HTR-8/SVneo (cell line): Measurements from ENCODE around the gene WASF3.
"Not testable (repeated sequence)": the region's sequence is repeated elsewhere in the genome, so short reads cannot be mapped to it uniquely, and the experiment has no call there.

Source experiments
- DNase-seq: peaks from one replicate; pipeline ENCODE4 v3.0.0; 2011; ENCODE audit warnings: low spot score, mixed read lengths; ENCODE audit not compliant: insufficient read length
- FAIRE-seq: peaks from 2 replicates; lab custom pipeline; 2011; peaks lifted over from hg19 to GRCh38; lab: Jason Lieb, UNC

Gene WASF3

DNA sequence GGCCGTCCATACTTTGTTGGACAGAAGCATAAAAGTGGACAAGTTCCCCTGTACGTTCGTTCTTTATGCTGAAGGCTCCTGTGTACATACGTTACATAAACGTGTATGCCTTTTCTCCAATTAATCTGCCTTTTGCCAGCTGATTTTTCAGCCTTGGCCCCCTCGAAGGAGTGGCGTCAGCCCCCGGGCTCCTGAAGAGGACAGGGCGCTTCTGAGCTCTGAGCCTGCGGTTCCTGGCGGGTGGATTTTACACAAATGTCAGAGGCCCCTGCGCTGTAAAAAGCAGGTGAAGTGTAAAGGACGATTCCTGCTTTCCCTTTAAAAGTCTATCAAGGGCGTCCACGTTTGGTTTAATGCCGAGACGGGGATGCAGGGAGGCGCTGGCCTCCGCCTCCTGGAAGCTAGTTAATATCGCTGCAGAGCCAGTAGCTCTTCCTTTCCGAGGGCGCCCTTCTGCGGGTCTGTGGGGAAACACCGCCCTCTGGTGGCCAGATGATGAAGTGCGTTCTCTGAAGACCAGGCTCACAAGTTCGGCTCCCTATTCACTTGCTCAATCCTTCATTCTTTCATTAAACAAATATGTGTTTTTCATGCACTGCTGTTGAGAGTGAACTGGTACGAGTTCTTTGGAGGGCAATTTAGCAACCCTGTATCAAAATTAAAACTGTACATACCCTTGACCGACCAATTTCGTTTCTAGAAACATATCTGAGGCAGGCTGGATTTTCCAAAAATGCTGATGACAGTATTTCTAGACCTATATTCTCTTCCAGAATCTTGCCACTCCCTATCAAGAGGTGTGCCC is 141.1 kb downstream of the WASF3 start:
- no peak for FAIRE-seq
- peak; percentile 73 for DNase-seq

DNA sequence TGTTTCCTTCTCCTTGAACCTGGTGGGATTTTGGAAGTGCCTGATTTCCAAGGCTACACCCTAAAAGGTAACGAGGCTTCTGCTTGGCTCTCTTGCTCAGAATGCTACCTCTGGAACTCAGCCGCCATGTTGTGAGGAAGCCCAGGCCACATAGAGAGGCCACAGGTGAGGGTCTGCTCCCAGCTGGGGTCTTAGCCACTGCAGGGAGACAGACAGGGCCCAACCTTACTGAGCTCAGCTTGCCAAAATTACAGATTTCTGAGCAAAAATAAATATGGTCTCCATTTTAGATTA is 141.7 kb downstream of the WASF3 start:
- no peak for FAIRE-seq

DNA sequence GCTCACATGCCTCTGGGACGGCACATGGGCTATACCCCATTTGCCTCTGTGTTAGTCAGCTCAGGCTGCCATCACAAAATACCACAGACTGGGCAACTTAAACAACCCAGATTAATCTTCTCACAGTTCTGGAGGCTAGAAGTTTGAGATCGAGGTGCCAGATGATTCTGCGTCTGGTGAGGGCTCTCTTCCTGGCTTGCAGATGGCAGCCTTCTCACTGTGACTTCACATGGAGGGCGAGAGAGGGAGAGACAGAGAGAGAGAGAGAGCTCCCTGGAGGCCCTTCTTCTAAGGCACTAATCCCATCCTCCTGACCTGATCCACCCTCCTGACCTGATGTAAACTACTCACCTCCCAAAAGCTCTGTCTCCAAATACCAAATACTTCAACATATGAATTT is 148.1 kb downstream of the WASF3 start:
- no peak for DNase-seq
- FAIRE-seq = no peak

More for the DNA sequence above, 141.7 kb downstream of the WASF3 start:
- DNase-seq = no peak

DNA sequence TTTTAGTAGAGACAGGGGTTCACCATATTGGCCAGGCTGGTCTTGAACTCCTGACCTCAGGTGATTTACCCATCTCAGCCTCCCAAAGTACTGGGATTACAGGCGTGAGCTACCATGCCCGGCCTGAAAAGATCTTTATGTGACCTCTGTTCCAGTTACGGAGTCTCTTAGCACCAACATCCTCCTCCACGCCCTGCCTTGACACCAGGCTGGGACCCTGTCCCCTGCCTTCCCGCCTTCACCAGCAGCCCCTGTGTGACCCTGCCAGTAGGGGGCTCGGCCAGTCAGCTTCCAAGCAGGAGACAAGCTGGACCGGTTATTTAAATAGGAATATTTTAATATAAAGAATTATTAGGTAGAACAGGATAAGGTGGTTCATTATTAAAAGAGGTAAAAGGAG is 148.9 kb downstream of the WASF3 start:
- no peak for FAIRE-seq

DNA sequence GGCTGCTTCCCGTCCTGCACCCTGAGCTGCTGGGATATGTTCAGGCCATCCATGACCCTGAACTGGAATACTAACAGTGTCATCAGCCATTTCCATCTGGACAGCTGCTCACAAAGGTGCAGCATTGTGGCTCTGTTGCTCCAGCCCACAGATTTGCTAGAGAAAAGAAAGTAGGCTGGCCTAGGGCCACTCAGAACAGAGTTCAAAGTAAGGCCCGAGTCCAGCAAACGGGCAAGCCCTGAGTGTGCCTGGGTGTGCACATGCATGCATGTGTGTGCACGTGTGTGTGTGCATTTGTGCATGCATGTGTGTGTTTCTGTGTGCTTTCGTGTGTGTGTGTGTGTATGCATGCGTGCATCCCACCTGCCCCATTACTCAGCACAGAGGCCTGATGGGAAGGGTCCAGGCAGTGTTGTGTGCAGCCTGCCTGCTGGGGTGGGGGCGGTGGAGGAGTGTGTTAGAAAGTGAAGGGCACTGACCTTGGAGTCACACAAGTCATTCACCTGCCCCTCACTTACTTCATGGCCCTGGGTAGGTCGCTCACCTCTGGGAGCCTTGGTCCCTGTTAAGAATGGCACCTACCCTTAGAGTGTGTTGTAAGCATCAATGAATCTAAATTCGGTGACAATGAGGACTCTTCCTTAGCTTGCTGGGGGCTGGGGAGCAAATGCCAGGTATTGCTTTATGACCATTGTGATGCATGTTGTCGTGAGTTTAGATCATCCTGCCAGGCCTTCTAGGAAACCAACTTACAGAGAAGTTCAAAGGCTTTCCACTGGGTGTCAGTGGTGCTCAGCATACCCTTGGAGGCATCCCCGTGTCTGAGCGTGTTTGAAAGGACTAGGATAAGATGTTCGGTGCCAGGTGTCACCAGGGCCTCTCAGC is 149.9 kb downstream of the WASF3 start:
- FAIRE-seq (no peak), DNase-seq (peak; percentile 50)

More for the DNA sequence above, 148.9 kb downstream of the WASF3 start:
- DNase-seq = no peak

DNA sequence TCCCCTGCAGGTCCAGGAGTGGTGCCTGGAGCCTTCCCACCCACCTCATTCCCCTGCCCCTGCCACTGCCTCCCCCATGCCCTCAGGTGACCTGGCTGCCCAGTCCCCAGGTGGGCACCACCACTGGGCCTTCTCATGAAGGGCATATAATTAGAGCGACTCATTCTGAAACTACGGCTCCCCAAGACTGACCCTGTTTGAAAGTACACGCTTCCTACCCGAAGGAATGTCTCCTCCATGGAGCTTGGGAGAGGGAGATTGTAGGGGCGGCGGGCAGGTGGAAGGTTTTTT is 150.5 kb downstream of the WASF3 start:
- no peak for FAIRE-seq

DNA sequence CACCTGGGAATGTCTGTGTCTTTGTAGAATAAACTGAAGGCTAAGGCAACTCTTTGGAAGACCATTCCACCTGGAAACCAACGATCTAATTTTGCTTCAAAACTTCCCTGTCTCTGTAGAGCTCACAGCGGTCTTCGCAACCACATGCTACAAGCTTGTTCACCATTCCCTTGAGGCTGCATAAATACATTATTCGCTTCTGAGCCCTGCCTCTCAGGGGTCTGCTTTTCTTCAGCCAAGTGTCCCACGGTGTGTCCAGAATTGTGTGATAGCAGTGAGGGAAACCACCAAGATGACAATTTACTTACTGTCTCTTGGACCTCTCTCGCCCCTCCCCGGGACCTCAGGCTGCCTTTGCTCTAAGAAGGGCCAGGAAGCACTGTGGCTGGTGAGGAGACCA is 152.0 kb downstream of the WASF3 start:
- DNase-seq (no peak), FAIRE-seq (no peak)

More for the DNA sequence above, 150.5 kb downstream of the WASF3 start:
- no peak for DNase-seq

DNA sequence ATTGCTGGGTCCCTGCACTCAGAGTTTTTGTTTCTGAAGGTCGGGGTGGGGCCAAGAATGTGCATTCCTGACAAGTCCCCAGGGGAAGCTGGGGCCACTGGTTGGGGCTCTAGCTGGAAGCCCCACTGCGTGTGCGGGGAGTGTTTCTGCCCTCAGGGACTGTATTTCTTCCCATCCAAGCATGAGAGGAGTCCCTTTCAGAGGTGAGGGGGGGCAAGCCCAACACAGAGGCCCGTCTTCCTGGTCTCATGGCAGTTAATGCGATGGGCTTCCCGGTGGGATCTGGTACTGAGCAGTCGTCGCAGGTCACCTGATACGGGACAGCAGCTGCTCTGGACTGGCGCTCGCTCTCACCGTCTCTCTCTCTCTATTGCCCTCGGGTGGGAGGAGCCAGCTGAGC is 152.7 kb downstream of the WASF3 start:
- no peak for FAIRE-seq
- DNase-seq = no peak

DNA sequence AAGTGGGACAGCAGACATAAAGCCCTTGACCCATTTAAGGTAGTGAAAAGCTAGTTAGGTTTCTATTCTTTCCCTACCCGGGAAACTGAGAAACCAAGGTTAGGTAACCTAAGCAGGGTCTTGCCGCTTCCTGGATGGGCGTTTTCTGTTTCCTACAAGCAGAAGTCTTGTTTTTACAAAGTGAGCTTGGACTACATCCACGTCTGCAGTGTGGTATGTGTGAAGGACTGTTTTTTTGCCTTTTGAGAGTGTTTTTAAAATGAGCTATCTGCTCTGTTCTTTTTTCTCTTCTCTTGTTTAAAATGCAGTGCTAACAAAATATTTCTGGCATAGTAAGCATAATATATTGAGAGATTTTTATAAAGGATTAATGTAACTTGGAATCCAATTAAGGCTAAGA is 153.7 kb downstream of the WASF3 start:
- FAIRE-seq = no peak
- no peak for DNase-seq

DNA sequence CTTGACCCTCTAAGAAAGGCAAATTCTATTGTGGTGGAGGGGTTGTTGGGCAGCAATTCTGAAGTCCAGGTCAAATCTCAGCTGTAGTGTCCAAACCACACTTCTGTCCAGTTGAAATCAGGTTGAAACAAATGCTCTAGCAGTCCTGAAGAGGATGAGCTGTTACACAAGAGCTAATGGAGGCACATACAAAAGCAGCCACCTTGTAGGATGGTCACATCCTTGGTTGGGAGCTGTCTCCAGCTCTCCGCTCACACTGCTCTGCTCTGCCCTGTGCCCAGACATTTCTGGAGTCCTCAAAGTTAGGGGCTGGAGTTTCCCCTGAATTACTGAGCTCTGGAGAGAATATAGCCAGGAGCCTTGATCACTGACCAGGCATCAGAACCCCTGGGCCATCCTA is 155.9 kb downstream of the WASF3 start:
- no peak for DNase-seq

DNA sequence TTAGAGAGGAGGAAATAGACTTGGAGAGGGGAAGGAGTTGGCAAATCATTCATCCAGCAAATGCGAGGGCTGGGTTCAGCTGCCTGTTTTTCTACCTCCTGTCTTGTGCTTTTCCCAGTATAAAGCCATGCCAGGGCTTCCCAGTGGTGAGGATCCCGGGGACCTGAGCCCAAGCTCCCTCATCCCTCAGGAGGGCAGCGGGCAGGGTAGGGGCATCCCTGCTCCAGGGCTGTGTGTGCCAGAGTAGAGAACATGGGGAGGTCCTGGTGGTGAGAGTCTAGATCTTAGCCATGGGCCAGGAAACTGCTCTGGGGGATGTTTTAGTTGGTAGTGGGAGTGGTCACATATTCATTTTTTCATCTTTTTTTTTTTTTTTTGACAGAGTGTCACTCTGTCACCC is 159.5 kb downstream of the WASF3 start:
- FAIRE-seq = no peak
- DNase-seq = no peak

More for the DNA sequence above, 155.9 kb downstream of the WASF3 start:
- no peak for FAIRE-seq

DNA sequence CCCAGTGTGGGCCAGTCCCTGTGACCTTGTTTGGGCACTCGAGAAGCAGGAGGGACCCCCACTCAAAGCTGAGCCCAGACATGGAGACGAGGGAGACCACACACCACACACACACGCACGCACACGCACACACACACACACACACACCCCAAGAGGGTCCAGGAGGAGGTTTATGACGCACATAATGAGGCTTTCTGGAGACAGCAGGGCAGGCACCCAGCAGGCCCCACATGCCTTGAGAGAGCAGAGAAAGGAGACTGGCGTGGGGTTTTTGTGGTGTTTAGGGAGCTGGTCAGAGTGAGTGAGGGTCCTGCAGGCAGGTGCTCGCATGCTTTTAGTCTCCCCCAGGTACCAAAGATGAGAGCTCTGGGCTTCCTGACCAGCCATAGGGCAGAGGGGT is 160.7 kb downstream of the WASF3 start:
- FAIRE-seq (no peak), DNase-seq (no peak)

DNA sequence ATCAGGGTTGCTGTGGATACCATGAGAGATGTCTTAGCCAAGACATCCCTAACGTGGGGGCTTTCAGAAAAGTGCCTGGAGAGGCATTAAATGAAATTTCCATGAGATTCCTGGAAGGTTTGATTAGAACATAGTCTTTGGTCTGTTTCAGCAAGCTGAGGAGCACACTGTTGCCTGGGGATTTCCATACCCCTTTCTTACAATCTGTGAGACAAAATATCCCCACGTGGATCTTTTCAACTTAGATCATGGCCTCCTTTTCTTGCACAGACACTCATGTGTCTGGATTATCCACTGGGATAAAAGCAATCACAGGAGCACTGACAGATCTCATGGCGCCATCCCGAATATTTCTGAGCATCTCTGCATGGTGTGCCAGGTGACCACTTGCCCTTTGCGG is 161.4 kb downstream of the WASF3 start:
- FAIRE-seq (no peak), DNase-seq (no peak)

DNA sequence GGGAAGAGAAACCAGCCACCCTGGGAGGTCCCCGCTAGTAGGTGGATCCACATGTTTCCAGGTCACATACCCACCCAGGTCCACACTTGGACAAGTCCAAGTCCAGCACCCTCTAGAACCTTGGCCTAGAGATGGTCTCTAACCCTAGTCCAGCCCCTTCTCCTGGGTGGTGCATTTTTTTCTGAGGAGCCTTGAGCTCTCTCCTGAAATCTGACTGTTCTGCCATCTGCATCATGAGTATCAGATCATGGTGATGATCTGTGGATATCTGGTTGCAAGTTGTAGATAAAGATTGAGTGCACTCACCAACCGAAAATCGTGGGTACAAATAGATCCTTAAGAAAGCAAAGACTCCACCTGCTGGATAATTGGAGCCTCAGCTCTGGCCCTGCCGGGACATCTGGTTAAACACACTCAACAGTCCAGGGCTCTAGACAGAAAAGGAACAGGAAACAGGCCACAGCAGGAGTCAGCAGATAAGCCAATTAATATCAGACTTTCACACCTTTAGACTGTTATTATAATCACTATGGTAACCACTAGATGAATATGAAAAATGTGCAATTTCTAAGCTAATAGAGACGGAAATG is 162.0 kb downstream of the WASF3 start:
- no peak for DNase-seq
- FAIRE-seq = no peak

DNA sequence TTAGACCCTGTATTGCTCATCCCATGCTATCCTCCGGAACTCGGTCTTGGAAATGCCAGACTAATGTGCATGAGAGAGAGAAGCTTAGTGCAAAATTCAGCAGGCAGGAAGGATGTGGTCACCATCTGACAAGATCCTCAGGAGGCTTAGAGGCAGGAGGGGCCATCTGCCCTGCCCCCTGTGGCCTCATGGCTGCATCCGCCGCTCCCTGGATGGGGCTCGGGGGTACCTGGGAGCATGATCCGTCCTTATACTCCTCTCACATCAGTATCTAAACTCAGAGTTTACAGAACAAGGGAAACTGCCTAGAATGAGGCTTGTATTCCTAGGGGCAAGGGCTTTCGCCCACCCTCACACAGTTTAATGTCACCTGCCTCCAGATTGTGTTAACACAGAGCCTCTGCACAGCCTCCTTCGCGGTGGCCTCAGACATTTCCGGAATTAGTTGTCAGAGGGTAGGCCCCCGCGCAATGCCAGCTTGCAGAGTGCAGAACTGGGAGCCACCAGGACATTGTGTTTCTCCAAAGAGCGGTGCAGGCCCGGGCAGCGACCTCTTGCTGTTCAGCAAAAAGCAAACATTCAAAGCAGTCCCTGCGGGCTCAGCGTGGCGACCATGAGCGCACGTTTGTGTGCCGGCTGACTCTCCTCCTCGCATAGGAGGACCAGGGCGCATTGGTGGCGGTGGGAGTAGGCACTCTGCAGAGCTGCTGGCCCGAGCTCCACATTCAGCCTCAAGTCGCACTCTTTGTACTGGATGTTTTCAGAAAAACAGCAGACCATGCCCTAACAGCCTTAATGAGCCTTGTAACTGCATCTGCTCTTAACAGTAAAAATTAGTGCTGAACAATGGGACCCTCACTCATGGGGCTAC is 164.0 kb downstream of the WASF3 start:
- FAIRE-seq (no peak), DNase-seq (no peak)

DNA sequence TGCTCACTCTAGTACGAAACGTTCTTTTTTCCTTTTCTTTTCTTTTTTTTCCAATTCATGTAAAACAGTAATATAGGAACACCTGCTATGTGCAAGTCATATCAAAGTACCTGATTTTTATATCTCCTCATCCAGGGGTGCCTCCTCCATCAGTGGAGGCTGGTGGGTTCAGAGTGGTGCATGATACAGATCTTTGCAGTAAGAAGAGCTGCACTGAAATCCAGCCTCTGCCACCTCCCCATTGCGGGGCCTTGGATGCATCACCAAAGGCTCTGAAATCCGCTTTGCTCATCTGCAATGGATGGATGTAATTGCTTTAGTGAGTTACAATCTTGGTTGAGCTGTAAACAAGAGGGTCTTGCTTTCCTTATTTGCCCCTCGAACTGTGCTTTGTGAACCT is 164.8 kb downstream of the WASF3 start:
- no peak for FAIRE-seq

DNA sequence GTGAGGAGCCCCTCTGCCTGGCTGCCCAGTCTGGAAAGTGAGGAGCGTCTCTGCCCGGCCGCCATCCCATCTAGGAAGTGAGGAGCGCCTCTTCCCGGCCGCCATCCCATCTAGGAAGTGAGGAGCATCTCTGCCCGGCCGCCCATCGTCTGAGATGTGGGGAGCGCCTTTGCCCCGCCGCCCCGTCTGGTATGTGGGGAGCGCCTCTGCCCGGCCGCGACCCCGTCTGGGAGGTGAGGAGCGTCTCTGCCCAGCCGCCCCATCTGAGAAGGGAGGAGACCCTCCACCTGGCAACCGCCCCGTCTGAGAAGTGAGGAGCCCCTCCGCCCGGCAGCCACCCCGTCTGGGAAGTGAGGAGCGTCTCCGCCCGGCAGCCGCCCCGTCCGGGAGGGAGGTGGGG is 166.1 kb downstream of the WASF3 start:
- DNase-seq, FAIRE-seq: not testable (repeated sequence)

More for the DNA sequence above, 164.8 kb downstream of the WASF3 start:
- no peak for DNase-seq

DNA sequence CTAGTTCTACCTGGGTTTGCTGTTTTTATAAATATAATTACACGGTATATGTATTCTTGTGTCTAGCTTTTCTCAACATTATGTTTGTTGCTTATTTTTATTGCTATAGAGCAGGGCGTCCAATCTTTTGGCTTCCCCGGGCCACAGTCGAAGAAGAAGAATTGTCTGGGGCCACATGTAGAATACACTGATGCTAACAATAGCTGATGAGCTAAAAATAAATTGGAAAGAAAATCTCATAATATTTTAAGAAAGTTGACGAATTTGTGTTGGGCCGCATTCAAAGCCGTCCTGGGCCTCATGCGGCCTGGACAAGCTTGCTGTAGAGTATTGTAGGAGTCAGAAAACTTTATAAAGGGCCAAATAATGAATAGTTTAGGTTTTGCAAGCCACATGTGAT is 169.2 kb downstream of the WASF3 start:
- no peak for DNase-seq
- FAIRE-seq = no peak

DNA sequence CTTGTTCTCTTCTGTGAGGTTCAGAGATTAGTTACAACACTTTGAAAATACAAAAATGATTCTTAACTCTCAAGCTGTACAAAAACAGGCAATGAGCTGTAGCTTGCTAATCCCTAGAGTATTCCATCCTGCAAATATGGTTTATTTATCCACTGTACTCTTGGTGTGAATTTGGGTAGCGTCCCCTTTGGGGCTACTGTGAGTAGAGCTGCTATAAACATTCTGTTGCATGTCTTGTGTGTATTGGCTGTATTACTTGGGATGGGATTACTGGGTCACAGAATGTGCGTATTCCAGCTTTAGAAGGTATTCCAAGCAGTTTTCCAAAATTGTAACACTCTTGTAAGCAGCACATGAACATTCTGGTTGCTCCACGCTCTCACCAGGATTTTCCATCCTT is 169.6 kb downstream of the WASF3 start:
- no peak for DNase-seq
- FAIRE-seq = no peak

DNA sequence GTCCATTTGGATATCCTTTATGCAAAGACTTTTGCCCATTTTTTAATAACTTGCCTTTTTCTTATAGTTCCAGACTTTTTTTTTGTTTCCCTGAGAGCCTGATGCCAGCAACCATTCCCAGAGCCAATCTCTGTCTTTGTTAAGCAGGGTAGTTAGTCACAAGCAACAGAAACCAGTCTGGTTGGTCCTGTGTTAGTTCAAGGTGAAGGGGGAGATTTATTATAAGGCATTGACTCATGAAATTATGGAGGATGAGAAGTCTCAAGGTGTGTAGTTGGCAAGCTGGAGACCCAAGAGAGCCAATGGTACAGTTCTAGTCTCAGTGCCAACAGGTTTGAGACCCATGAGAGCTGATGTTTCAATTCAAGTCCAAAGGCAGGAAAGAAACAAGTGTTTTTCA is 170.2 kb downstream of the WASF3 start:
- FAIRE-seq (no peak), DNase-seq (no peak)
